ENCODE data around the gene SOX18. TPM values are rescaled to one million over a fixed set of nuclear protein-coding genes. Genes with fewer than 3 reads are reported as not detected.

Gene SOX18
- total and polyA plus RNA-seq, 2 of the 8 experiments (the other 6 are each of a cell fraction or from before 2014, with no cell fraction given): 0.09 TPM; not detected in 1

- H3K9me3 ChIP-seq (ENCODE audit: insufficient read depth in 2 of 2, low read depth in 1 of 2, low read length in 1 of 2): no peaks in the 10 kb centered on the region
- peaks cover 0 to 8% (median 3%) of the 10 kb centered on the region in 4 experiments; a peak in 3 of 8 replicates for H3K36me3 ChIP-seq (ENCODE audit: control insufficient read depth in 2 of 4, insufficient read depth in 4 of 4, low read length in 3 of 4)
- no peak overlapping the region for H3K4me3 ChIP-seq (ENCODE audit: extremely low read depth in 1 of 4, insufficient read depth in 2 of 4, low read depth in 3 of 4, low read length in 4 of 4)
- no peak overlapping the region for H2BK120ac ChIP-seq (replicated peaks; ENCODE audit: low read depth, low read length)
- H3K27me3 ChIP-seq (replicated peaks in 1 of 4; ENCODE audit: control insufficient read depth in 3 of 4, extremely low read depth in 1 of 4, insufficient read depth in 3 of 4, low read length in 3 of 4): peaks cover 0 to under 1% (median under 1%) of the 10 kb centered on the region in 4 experiments; a peak in 2 of 7 replicates
- no peak overlapping the region for H3K56ac ChIP-seq (replicated peaks; ENCODE audit: insufficient read length, low read depth, low read length)
- no peak for DNase-seq (ENCODE audit: low read depth in 1 of 2, low spot score in 2 of 2)
- no peak overlapping the region for H3K9ac ChIP-seq (replicated peaks in 1 of 4; ENCODE audit: extremely low read depth in 1 of 4, low read depth in 3 of 4, low read length in 3 of 4)
- no peak overlapping the region for H4K5ac ChIP-seq (ENCODE audit: insufficient read length, low read depth, low read length)
- H2AFZ ChIP-seq (ENCODE audit: low read length): no peak overlapping the region
- H3K14ac ChIP-seq (ENCODE audit: insufficient read length): no peak overlapping the region
- 0 out of 2 replicates have a peak, but pooled peaks cover 3% of the 10 kb centered on the region for H3K79me1 ChIP-seq (ENCODE audit: low read depth, low read length)
- peaks cover 0 to 13% (median 7%) of the 10 kb centered on the region in 4 experiments; a peak in 4 of 7 replicates for H3K4me1 ChIP-seq (replicated peaks in 1 of 4; ENCODE audit: control insufficient read depth in 3 of 4, insufficient read depth in 4 of 4, low read length in 3 of 4)
- H4K8ac ChIP-seq (ENCODE audit: extremely low read depth, insufficient read depth, low read length): no peak overlapping the region
- no peak overlapping the region for H2BK20ac ChIP-seq (ENCODE audit: low read length)
- H2BK12ac ChIP-seq (ENCODE audit: low read depth, low read length): no peak overlapping the region
- peaks cover 6% of the 10 kb centered on the region; the same call in 1 of the 2 replicates for H3K23me2 ChIP-seq (ENCODE audit: low read depth, low read length)
- H3K18ac ChIP-seq (ENCODE audit: extremely low read depth, low read length): no peak overlapping the region
- WGBS, 2 experiments (ENCODE audit: extremely low coverage in 1 of 2, insufficient coverage in 1 of 2, insufficient read length in 1 of 2, insufficient replicate concordance in 2 of 2, low coverage in 1 of 2, low lambda C conversion rate in 2 of 2, missing lambda C conversion rate in 1 of 2): 94% methylated on average over 7 of the region's 8 CpGs; no CpG with 5 or more reads in 1 of the 2 experiments
- CTCF ChIA-PET (ENCODE audit: partially characterized antibody): interaction anchor here (0.6 to 12.9 kb wide), 2 partner anchors 19 to 880 kb away, joined by 3 to 139 read pairs; partner anchors contain the start of genes SOX18 and TCEA2
- no peak overlapping the region for H3K23ac ChIP-seq (ENCODE audit: insufficient read length)
- H3K79me2 ChIP-seq (ENCODE audit: control insufficient read depth in 1 of 2, insufficient read depth in 2 of 2, low read length in 2 of 2): no peaks in the 10 kb centered on the region
- H2BK15ac ChIP-seq (ENCODE audit: low read length): no peak overlapping the region
- FAIRE-seq: no peak
- no peak overlapping the region for H3K27ac ChIP-seq (ENCODE audit: low read depth, low read length)
- H2AK5ac ChIP-seq (ENCODE audit: low read depth, low read length): no peak overlapping the region
- no peak overlapping the region for H2BK5ac ChIP-seq (ENCODE audit: low read depth, low read length)
- H4K91ac ChIP-seq (replicated peaks; ENCODE audit: insufficient read length, low read length): no peak overlapping the region
- H3K4ac ChIP-seq (replicated peaks; ENCODE audit: insufficient read length, low read depth, low read length): no peak overlapping the region
- H3K4me2 ChIP-seq (ENCODE audit: insufficient read depth in 1 of 2, low read depth in 2 of 2, low read length in 2 of 2): no peak overlapping the region
- H4K20me1 ChIP-seq (replicated peaks in 1 of 2; ENCODE audit: control insufficient read depth in 1 of 2, insufficient read depth in 2 of 2, low read length in 2 of 2): peaks cover 0 to 8% of the 10 kb centered on the region in 2 experiments
- POLR2A ChIA-PET (ENCODE audit: partially characterized antibody): interaction anchor here (1.6 kb wide), 1 partner anchor 36 kb away, joined by 5 read pairs; no protein-coding TSS in a partner anchor
- no peak for TF ChIP-seq ATF3 (IDR thresholded peaks at IDR 0.05; ENCODE audit: insufficient read depth, low read depth, low read length)
- no peak for TF ChIP-seq KDM4A (IDR thresholded peaks at IDR 0.05; ENCODE audit: low read depth, low read length, severe bottlenecking)
Measured at GRCh38 chr20:64074963-64075362, 25.5 kb upstream of the SOX18 start.

All from H1 (cell line).